A549 (cell line): Measurements from ENCODE around the gene SPPL3. TPM values are rescaled to one million over a fixed set of nuclear protein-coding genes. Genes with fewer than 3 reads are reported as not detected.

Experiments
- ATAC-seq, 2 experiments: fragments of 200-7000 bp in 1 of 2; fragments of >200 bp in 1 of 2; cut with Nextera tagmentation in 1 of 2; cut with Tn5 transposase in 1 of 2; 3 replicates each; pipeline versions ENCODE4 v1.8.0 to v1.9.1; 2018 to 2020; ENCODE audit warnings: mild to moderate bottlenecking in 1 of 2, moderate library complexity in 1 of 2
- CTCF ChIA-PET: fragments of 300-600 bp; sonication (Branson Sonifier 250); formaldehyde crosslinking; extraction: SDS; loops from one replicate; lab custom pipeline; 2021; ENCODE audit warnings: antibody characterized with exemption, inconsistent platforms; lab: Yijun Ruan, JAX
- POLR2A ChIA-PET: fragments of 350-600 bp; formaldehyde crosslinking; extraction: SDS; loops from one replicate; lab custom pipeline; 2021; ENCODE audit warnings: antibody characterized with exemption, inconsistent platforms; lab: Yijun Ruan, JAX
- DNase-seq, 2 experiments: peaks; one replicate each; pipeline versions ENCODE4 v3.0.0 to v3.0.0-alpha.2; 2011 to 2016; ENCODE audit warnings: low read depth in 1 of 2, low spot score in 1 of 2
- FAIRE-seq: peaks from 2 replicates; lab custom pipeline; 2011; peaks lifted over from hg19 to GRCh38; lab: Jason Lieb, UNC
- H3K27ac ChIP-seq, 2 experiments: fragments of >200 bp; sonication (Bioruptor Twin); formaldehyde crosslinking; 3 replicates each; pipeline ENCODE4 v1.5.1; 2016 to 2017
- H3K4me1 ChIP-seq: fragments of >200 bp; sonication (Bioruptor Twin); formaldehyde crosslinking; 3 replicates; pipeline ENCODE4 v1.6.1; 2016
- H3K4me2 ChIP-seq: fragments of >200 bp; sonication (Bioruptor Twin); formaldehyde crosslinking; 3 replicates; pipeline ENCODE4 v1.6.1; 2016
- H3K4me3 ChIP-seq: fragments of >200 bp; sonication (Bioruptor Twin); formaldehyde crosslinking; 3 replicates; pipeline ENCODE4 v1.5.1; 2016
- H3K9me3 ChIP-seq: fragments of >200 bp; sonication (Bioruptor Twin); formaldehyde crosslinking; 3 replicates; pipeline ENCODE4 v1.6.1; 2016
- ATOH8 ChIP-seq: fragments of 250-450 bp; sonication (Bioruptor Pico); IDR thresholded peaks from 2 replicates; pipeline ENCODE4 v1.5.0; 2020; ENCODE audit warnings: low read depth, mild to moderate bottlenecking, moderate library complexity
- CBX2 ChIP-seq: fragments of 200-600 bp; sonication (generic); IDR thresholded peaks from 2 replicates; pipeline ENCODE4 v1.6.1; 2016; ENCODE audit warnings: low read depth, mild to moderate bottlenecking, borderline replicate concordance
- CEBPB ChIP-seq, 2 experiments: fragments of >200 bp in 1 of 2; sonication (Bioruptor Twin) in 1 of 2; formaldehyde crosslinking in 1 of 2; IDR thresholded peaks; 2 replicates each; pipeline ENCODE4 v1.6.1; 2012 to 2016
- CHD4 ChIP-seq: fragments of 200-600 bp; sonication (generic); IDR thresholded peaks from 2 replicates; pipeline ENCODE4 v1.6.1; 2016; ENCODE audit warnings: antibody characterized with exemption, mild to moderate bottlenecking, borderline replicate concordance
- CTCF ChIP-seq: fragments of >200 bp; sonication (Bioruptor Twin); formaldehyde crosslinking; IDR thresholded peaks from 3 replicates; pipeline ENCODE4 v1.5.1; 2016
- EHF ChIP-seq: fragments of 250-450 bp; sonication (Bioruptor Pico); IDR thresholded peaks from 2 replicates; pipeline ENCODE4 v1.5.0; 2020; ENCODE audit warnings: mild to moderate bottlenecking
- EHMT2 ChIP-seq: fragments of 200-600 bp; sonication (generic); IDR thresholded peaks from 2 replicates; pipeline ENCODE4 v1.6.1; 2016; ENCODE audit warnings: antibody characterized with exemption, low read depth, mild to moderate bottlenecking, moderate library complexity
- EP300 ChIP-seq, 2 experiments: fragments of >200 bp; sonication (Bioruptor Twin); formaldehyde crosslinking; IDR thresholded peaks; 2 replicates in 1 of 2; 3 replicates in 1 of 2; pipeline ENCODE4 v1.6.1; 2016 to 2017
- FOXS1 ChIP-seq: fragments of 250-450 bp; sonication (Bioruptor Pico); IDR thresholded peaks from 2 replicates; pipeline ENCODE4 v1.5.0; 2020; ENCODE audit warnings: mild to moderate bottlenecking, moderate library complexity
- HMGXB4 ChIP-seq: fragments of 250-450 bp; sonication (Bioruptor Pico); IDR thresholded peaks from 2 replicates; pipeline ENCODE4 v1.5.0; 2021; ENCODE audit warnings: mild to moderate bottlenecking, moderate library complexity, borderline replicate concordance
- HOXA7 ChIP-seq: fragments of 250-450 bp; sonication (Bioruptor Pico); IDR thresholded peaks from 2 replicates; pipeline ENCODE4 v1.5.0; 2020; ENCODE audit warnings: mild to moderate bottlenecking, moderate library complexity
- HOXB13 ChIP-seq: fragments of 250-450 bp; sonication (Bioruptor Pico); IDR thresholded peaks from 2 replicates; pipeline ENCODE4 v1.5.0; 2020; ENCODE audit warnings: low read depth, mild to moderate bottlenecking, moderate library complexity
- MAFK ChIP-seq: fragments of 450-650 bp; IDR thresholded peaks from 2 replicates; pipeline ENCODE4 v1.6.1; 2014; ENCODE audit not compliant: partially characterized antibody
- MAZ ChIP-seq: fragments of 150-350 bp; IDR thresholded peaks from 2 replicates; pipeline ENCODE4 v1.6.1; 2014; ENCODE audit warnings: antibody characterized with exemption, low read depth, low read length, borderline replicate concordance
- PBX3 ChIP-seq: IDR thresholded peaks from 2 replicates; pipeline ENCODE4 v1.6.1; 2012
- PHF8 ChIP-seq: fragments of 200-600 bp; sonication (generic); IDR thresholded peaks from 2 replicates; pipeline ENCODE4 v1.6.1; 2016; ENCODE audit warnings: low read depth, mild to moderate bottlenecking, antibody characterized with exemption, moderate library complexity, borderline replicate concordance
- POLR2A ChIP-seq: IDR thresholded peaks from 2 replicates; pipeline ENCODE4 v1.6.1; 2012; ENCODE audit warnings: mild to moderate bottlenecking, low read length
- RAD21 ChIP-seq, 2 experiments: fragments of >200 bp in 1 of 2; sonication (Bioruptor Twin) in 1 of 2; formaldehyde crosslinking in 1 of 2; IDR thresholded peaks in 1 of 2; conservative IDR thresholded peaks in 1 of 2; 2 replicates in 1 of 2; 3 replicates in 1 of 2; pipeline ENCODE4 v1.6.1; 2012 to 2018; ENCODE audit warnings: inconsistent platforms in 1 of 2
- RARB ChIP-seq: fragments of 250-450 bp; sonication (Bioruptor Pico); IDR thresholded peaks from 2 replicates; pipeline ENCODE4 v1.8.0; 2021; ENCODE audit warnings: mild to moderate bottlenecking, moderate library complexity
- REST ChIP-seq: fragments of 200-600 bp; sonication (generic); IDR thresholded peaks from 2 replicates; pipeline ENCODE4 v1.6.1; 2016; ENCODE audit warnings: antibody characterized with exemption, mild to moderate bottlenecking, moderate library complexity
- TFCP2L1 ChIP-seq: fragments of 250-450 bp; sonication (Bioruptor Pico); IDR thresholded peaks from 2 replicates; pipeline ENCODE4 v1.5.0; 2021; ENCODE audit warnings: mild to moderate bottlenecking
- TP53 ChIP-seq: fragments of 250-450 bp; sonication (Bioruptor Pico); IDR thresholded peaks from 2 replicates; pipeline ENCODE4 v1.5.0; 2021; ENCODE audit warnings: mild to moderate bottlenecking, moderate library complexity
- ZFP36 ChIP-seq: fragments of 450-650 bp; IDR thresholded peaks from 2 replicates; pipeline ENCODE4 v1.6.1; 2014; ENCODE audit warnings: borderline replicate concordance; ENCODE audit not compliant: partially characterized antibody
- ZNF302 ChIP-seq: fragments of 250-450 bp; sonication (Bioruptor Pico); IDR thresholded peaks from 2 replicates; pipeline ENCODE4 v1.9.0; 2021; ENCODE audit warnings: inconsistent platforms, mild to moderate bottlenecking, moderate library complexity
- WGBS: methylation state at CpG from one replicate; pipeline ENCODE4 v1.1.6; 2017; ENCODE audit errors: missing lambda C conversion rate; 5-methylcytosine and 5-hydroxymethylcytosine counted together
- polyA plus RNA-seq, 4 experiments: library from polyadenylated mRNA; depleted of rRNA in 3 of 4; stranded (reverse); fragments of >200 nt; fragmentation: RNase III in 1 of 4; extraction: RNeasy Plus Mini Kit Qiagen cat#74134 plus additional on column Dnase treatment in 1 of 4; gene quantifications; 2 replicates in 3 of 4; 3 replicates in 1 of 4; pipeline ENCODE4 v1.2.3, GENCODE V29; 2011 to 2017

SPPL3 gene
- polyA plus RNA-seq, 2 of the 4 experiments (the other 2 are of a cell fraction), result 25.0 to 26.6 TPM

GRCh38 chr12:120851944-120852343, 52.2 kb downstream of the SPPL3 start:
- Histone ChIP-seq H3K27ac (no peak overlapping the region), H3K4me3 (no peak overlapping the region), H3K9me3 (no peaks in the 10 kb centered on the region), H3K4me2 (no peak overlapping the region), H3K4me1 (peaks cover 16% of the 10 kb centered on the region)
- no peak for FAIRE-seq
- 68% methylated on average over 4 of the region's 4 CpGs for WGBS
- ChIA-PET POLR2A (no interaction called here), CTCF (interaction anchor here (0.5 to 1.4 kb wide), 3 partner anchors 51 to 207 kb away, joined by 3 to 4 read pairs (median 3); no protein-coding TSS in a partner anchor)
- ATAC-seq, result no peak
- no peak for DNase-seq
- TF ChIP-seq ATOH8 (CRISPR knock-in tag) (no peak), MAFK (no peak), REST (no peak), EP300 (IDR thresholded peaks at IDR 0.05) (no peak), ZFP36 (no peak), RAD21 (conservative IDR thresholded peaks at IDR 0.05 in 1 of 2, IDR thresholded peaks at IDR 0.05 in 1 of 2) (no peak), FOXS1 (CRISPR knock-in tag) (no peak), RARB (no peak), MAZ (no peak), PBX3 (no peak), HOXB13 (no peak), TFCP2L1 (CRISPR knock-in tag) (no peak), EHF (CRISPR knock-in tag) (no peak), CEBPB (IDR thresholded peaks at IDR 0.05) (no peak), HOXA7 (CRISPR knock-in tag) (no peak)

GRCh38 chr12:120851444-120851843, 52.7 kb downstream of the SPPL3 start:
- H3K4me3 ChIP-seq, result no peak overlapping the region
- TF ChIP-seq EHMT2 (no peak), CBX2 (no peak), CHD4 (no peak), ZFP36 (no peak), POLR2A (no peak), RAD21 (conservative IDR thresholded peaks at IDR 0.05 in 1 of 2, IDR thresholded peaks at IDR 0.05 in 1 of 2) (no peak), HMGXB4 (CRISPR knock-in tag) (no peak), EP300 (IDR thresholded peaks at IDR 0.05) (no peak), HOXB13 (no peak), CTCF (no peak), ATOH8 (CRISPR knock-in tag) (no peak), CEBPB (IDR thresholded peaks at IDR 0.05) (no peak), TFCP2L1 (CRISPR knock-in tag) (no peak), ZNF302 (CRISPR knock-in tag) (no peak), TP53 (no peak), PHF8 (no peak)

More at GRCh38 chr12:120851444-120851843, 52.7 kb downstream of the SPPL3 start:
- no peaks in the 10 kb centered on the region for H3K9me3 ChIP-seq
- H3K4me2 ChIP-seq, result no peak overlapping the region
- no peak for FAIRE-seq
- no peak for ATAC-seq
- CTCF ChIA-PET, result interaction anchor here (0.5 to 1.4 kb wide), 3 partner anchors 51 to 207 kb away, joined by 3 to 4 read pairs (median 3); no protein-coding TSS in a partner anchor
- no peak for DNase-seq
- H3K27ac ChIP-seq, result no peak overlapping the region
- H3K4me1 ChIP-seq, result peaks cover 16% of the 10 kb centered on the region
- POLR2A ChIA-PET, result no interaction called here
- WGBS, result 92% methylated on average over 7 of the region's 7 CpGs
